ENCODE data around the gene PLPP1. TPM values are rescaled to one million over a fixed set of nuclear protein-coding genes. Genes with fewer than 3 reads are reported as not detected.

Gene PLPP1
- total and polyA plus RNA-seq, 2 of the 13 experiments (the other 11 are each of a cell fraction or from before 2014, with no cell fraction given) = 7.3 to 12.1 TPM

GRCh38 chr5:55438998-55439397, 95.8 kb downstream of the PLPP1 start (continued):
- no peak for TF ChIP-seq PPARG (CRISPR knock-in tag; conservative IDR thresholded peaks at IDR 0.05)

- DNase-seq (ENCODE audit: low spot score) (no peak), FAIRE-seq (no peak), ATAC-seq (no peak)
- Histone ChIP-seq H3K9ac (ENCODE audit: insufficient read depth, low read depth, low read length) (no peak overlapping the region), H4K20me1 (ENCODE audit: insufficient read depth, low read length) (no peaks in the 10 kb centered on the region), H3K36me3 (replicated peaks in 1 of 2; ENCODE audit: control insufficient read depth in 1 of 2, insufficient read depth in 2 of 2, low read length in 2 of 2) (no peaks in the 10 kb centered on the region; a peak in 1 of 5 replicates), H3K4me1 (ENCODE audit: insufficient read depth, low read length) (0 out of 2 replicates have a peak, but pooled peaks cover 4% of the 10 kb centered on the region), H3K27ac (ENCODE audit: extremely low read length, insufficient read depth, low read length) (no peak overlapping the region), H3K79me2 (ENCODE audit: insufficient read depth, low read length) (no peaks in the 10 kb centered on the region), H2AFZ (ENCODE audit: low read length) (no peak overlapping the region), H3K27me3 (ENCODE audit: control insufficient read depth in 1 of 2, insufficient read depth in 2 of 2, low read length in 2 of 2) (no peaks in the 10 kb centered on the region), H3K9me3 (ENCODE audit: low read length) (no peaks in the 10 kb centered on the region), H3K4me2 (ENCODE audit: low read depth, low read length) (no peak overlapping the region), H3K4me3 (replicated peaks in 1 of 3; ENCODE audit: insufficient read depth in 1 of 3, low read depth in 2 of 3, low read length in 3 of 3) (no peak overlapping the region)
- WGBS (ENCODE audit: low lambda C conversion rate) = 100% methylated on average over 2 of the region's 2 CpGs
- CTCF ChIA-PET (ENCODE audit: low intra/inter-chr PET ratio, low total read pairs) = no interaction called here
- no TSS peak for BruUV-seq (replicated peaks)
- POLR2A ChIA-PET = no interaction called here
- intact Hi-C loops (cut with micrococcal nuclease; ENCODE audit: unreplicated experiment) = no loop called here
- in situ Hi-C loops (cut with HindIII; ENCODE audit: extremely low pct_ligation_motif_present, low pct_unique_long_range_greater_than_20kb) = no loop called here
- TF ChIP-seq FOXK1 (CRISPR knock-in tag; IDR thresholded peaks at IDR 0.05; ENCODE audit: borderline replicate concordance, low read depth) (no peak), ZNF550 (CRISPR knock-in tag; IDR thresholded peaks at IDR 0.05; ENCODE audit: borderline replicate concordance) (no peak), E2F1 (CRISPR knock-in tag; IDR thresholded peaks at IDR 0.05) (no peak), ZNF274 (CRISPR knock-in tag; IDR thresholded peaks at IDR 0.05) (no peak)
These were observed 96.9 kb downstream of the PLPP1 start for GRCh38 chr5:55437859-55438206.

- Histone ChIP-seq H3K79me2 (ENCODE audit: insufficient read depth, low read length) (no peaks in the 10 kb centered on the region), H3K9ac (ENCODE audit: insufficient read depth, low read depth, low read length) (no peak overlapping the region), H4K20me1 (ENCODE audit: insufficient read depth, low read length) (no peaks in the 10 kb centered on the region), H3K9me3 (ENCODE audit: low read length) (no peaks in the 10 kb centered on the region), H3K4me2 (ENCODE audit: low read depth, low read length) (no peak overlapping the region), H3K36me3 (replicated peaks in 1 of 2; ENCODE audit: control insufficient read depth in 1 of 2, insufficient read depth in 2 of 2, low read length in 2 of 2) (no peaks in the 10 kb centered on the region; a peak in 1 of 5 replicates), H3K4me3 (replicated peaks in 1 of 3; ENCODE audit: insufficient read depth in 1 of 3, low read depth in 2 of 3, low read length in 3 of 3) (no peak overlapping the region), H3K27ac (ENCODE audit: extremely low read length, insufficient read depth, low read length) (no peak overlapping the region), H2AFZ (ENCODE audit: low read length) (no peak overlapping the region), H3K27me3 (ENCODE audit: control insufficient read depth in 1 of 2, insufficient read depth in 2 of 2, low read length in 2 of 2) (no peaks in the 10 kb centered on the region), H3K4me1 (ENCODE audit: insufficient read depth, low read length) (0 out of 2 replicates have a peak, but pooled peaks cover 4% of the 10 kb centered on the region)
- in situ Hi-C loops (cut with HindIII; ENCODE audit: extremely low pct_ligation_motif_present, low pct_unique_long_range_greater_than_20kb) (no loop called here), intact Hi-C loops (cut with micrococcal nuclease; ENCODE audit: unreplicated experiment) (no loop called here)
- no peak for DNase-seq (ENCODE audit: low spot score)
- CTCF ChIA-PET (ENCODE audit: low intra/inter-chr PET ratio, low total read pairs) = no interaction called here
- POLR2A ChIA-PET = no interaction called here
- ATAC-seq = no peak
- no TSS peak for BruUV-seq (replicated peaks)
- 90% methylated on average over 1 of the region's 1 CpG for WGBS (ENCODE audit: low lambda C conversion rate)
- no peak for FAIRE-seq
- no peak for TF ChIP-seq ZNF362 (CRISPR knock-in tag; IDR thresholded peaks at IDR 0.05; ENCODE audit: borderline replicate concordance)
- no peak for TF ChIP-seq ZNF383 (CRISPR knock-in tag; IDR thresholded peaks at IDR 0.05; ENCODE audit: borderline replicate concordance)
- TF ChIP-seq GATAD2A (CRISPR knock-in tag; IDR thresholded peaks at IDR 0.05) = no peak
- TF ChIP-seq ZNF414 (CRISPR knock-in tag; IDR thresholded peaks at IDR 0.05) = no peak
These were observed 97.3 kb downstream of the PLPP1 start for GRCh38 chr5:55437452-55437851.

All from HepG2 (cell line).